Measurements from ENCODE around the gene KIF1A. TPM values are rescaled to one million over a fixed set of nuclear protein-coding genes. Genes with fewer than 3 reads are reported as not detected.

KIF1A gene
- polyA plus RNA-seq, 1 donor (not counting 4 experiments of a cell fraction or from before 2014, with no cell fraction given), result not detected

- Histone ChIP-seq H3K4me2 (ENCODE audit: control insufficient read depth, extremely low read depth, insufficient read depth, low read depth, low read length) (no peak overlapping the region), H3K36me3 (ENCODE audit: control insufficient read depth in 2 of 2, extremely low read depth in 1 of 2, insufficient read depth in 2 of 2, low read length in 2 of 2) (no peaks in the 10 kb centered on the region), H3K4me3 (ENCODE audit: control insufficient read depth in 2 of 3, extremely low read depth in 1 of 3, insufficient read depth in 2 of 3, low read depth in 1 of 3, low read length in 3 of 3) (no peak overlapping the region), H3K27me3 (ENCODE audit: control insufficient read depth, extremely low read depth, insufficient read depth, low read length) (peaks cover 10% of the 10 kb centered on the region), H3K9ac (ENCODE audit: control insufficient read depth, extremely low read depth, insufficient read depth, low read length) (no peak overlapping the region), H2AFZ (ENCODE audit: control insufficient read depth, low read length) (no peak overlapping the region), H3K79me2 (ENCODE audit: control insufficient read depth, insufficient read depth, low read length) (no peaks in the 10 kb centered on the region), H3K27ac (ENCODE audit: control insufficient read depth, insufficient read depth, low read length) (no peak overlapping the region), H3K9me1 (ENCODE audit: control insufficient read depth, extremely low read depth, insufficient read depth, low read length) (no peaks in the 10 kb centered on the region), H4K20me1 (ENCODE audit: control insufficient read depth, extremely low read depth, insufficient read depth, low read length) (peaks cover 3% of the 10 kb centered on the region), H3K4me1 (ENCODE audit: control insufficient read depth, extremely low read depth, insufficient read depth, low read length) (no peaks in the 10 kb centered on the region), H3K9me3 (ENCODE audit: control insufficient read depth, low read depth, low read length) (no peaks in the 10 kb centered on the region)
- TF ChIP-seq EZH2 (IDR thresholded peaks at IDR 0.05; ENCODE audit: low read length), result no peak
- TF ChIP-seq, protein P1, sequence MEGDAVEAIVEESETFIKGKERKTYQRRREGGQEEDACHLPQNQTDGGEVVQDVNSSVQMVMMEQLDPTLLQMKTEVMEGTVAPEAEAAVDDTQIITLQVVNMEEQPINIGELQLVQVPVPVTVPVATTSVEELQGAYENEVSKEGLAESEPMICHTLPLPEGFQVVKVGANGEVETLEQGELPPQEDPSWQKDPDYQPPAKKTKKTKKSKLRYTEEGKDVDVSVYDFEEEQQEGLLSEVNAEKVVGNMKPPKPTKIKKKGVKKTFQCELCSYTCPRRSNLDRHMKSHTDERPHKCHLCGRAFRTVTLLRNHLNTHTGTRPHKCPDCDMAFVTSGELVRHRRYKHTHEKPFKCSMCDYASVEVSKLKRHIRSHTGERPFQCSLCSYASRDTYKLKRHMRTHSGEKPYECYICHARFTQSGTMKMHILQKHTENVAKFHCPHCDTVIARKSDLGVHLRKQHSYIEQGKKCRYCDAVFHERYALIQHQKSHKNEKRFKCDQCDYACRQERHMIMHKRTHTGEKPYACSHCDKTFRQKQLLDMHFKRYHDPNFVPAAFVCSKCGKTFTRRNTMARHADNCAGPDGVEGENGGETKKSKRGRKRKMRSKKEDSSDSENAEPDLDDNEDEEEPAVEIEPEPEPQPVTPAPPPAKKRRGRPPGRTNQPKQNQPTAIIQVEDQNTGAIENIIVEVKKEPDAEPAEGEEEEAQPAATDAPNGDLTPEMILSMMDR (optimal IDR thresholded peaks at IDR 0.05 in 1 of 3, IDR thresholded peaks at IDR 0.05 in 1 of 3, conservative IDR thresholded peaks at IDR 0.05 in 1 of 3; ENCODE audit: extremely low read depth in 1 of 3, insufficient read depth in 2 of 3, low read length in 3 of 3), result no peak
- dilution Hi-C loops (cut with MboI; ENCODE audit: extremely low pct_ligation_motif_present, low sequenced_read_pairs), result no loop called here
- no peak for DNase-seq (ENCODE audit: low read depth, low spot score)
- no peak for FAIRE-seq
Observed at GRCh38 chr2:240837621-240838020, 17.6 kb upstream of the KIF1A start.

DNA sequence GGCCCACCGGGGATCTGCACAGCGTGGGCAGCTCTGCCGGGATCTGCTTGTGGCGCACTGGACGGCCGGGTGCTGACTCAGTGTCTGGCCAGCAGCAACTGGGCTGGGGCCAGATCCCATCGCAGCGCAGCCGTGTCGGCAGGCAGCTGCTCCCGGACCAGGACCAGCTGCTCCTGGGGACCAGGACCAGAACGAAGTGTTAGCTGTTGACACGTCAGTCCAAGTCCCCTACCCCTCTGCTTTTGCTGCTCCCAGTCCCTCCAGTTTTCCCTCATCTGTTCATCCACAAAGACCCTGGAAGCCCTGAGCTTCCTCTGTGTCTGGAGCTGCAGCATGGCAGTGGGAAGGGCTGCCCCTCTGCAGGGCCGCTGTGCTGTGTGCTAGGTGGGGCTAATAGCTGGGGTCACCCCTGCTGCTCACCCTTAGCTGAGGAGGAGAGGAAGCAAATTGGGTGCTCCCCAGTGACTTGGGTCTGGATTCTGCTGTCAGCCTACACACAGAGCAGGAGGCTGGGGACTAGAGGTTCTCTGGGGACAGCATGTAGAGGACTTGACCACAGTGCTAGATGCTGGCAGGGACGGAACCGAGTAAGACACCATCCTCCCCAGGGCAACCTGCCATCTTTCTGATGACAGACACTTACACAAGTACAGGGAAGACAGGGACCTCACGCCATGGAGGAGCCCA lies 16.9 kb upstream of the KIF1A start:
- H4K20me1 ChIP-seq (ENCODE audit: control insufficient read depth, extremely low read depth, insufficient read depth, low read length), result peaks cover 3% of the 10 kb centered on the region
- no peak for TF ChIP-seq EZH2 (IDR thresholded peaks at IDR 0.05; ENCODE audit: low read length)
- TF ChIP-seq, protein P1 (optimal IDR thresholded peaks at IDR 0.05 in 1 of 3, IDR thresholded peaks at IDR 0.05 in 1 of 3, conservative IDR thresholded peaks at IDR 0.05 in 1 of 3; ENCODE audit: extremely low read depth in 1 of 3, insufficient read depth in 2 of 3, low read length in 3 of 3), result no peak
- H3K4me1 ChIP-seq (ENCODE audit: control insufficient read depth, extremely low read depth, insufficient read depth, low read length), result peaks cover 1% of the 10 kb centered on the region
- dilution Hi-C loops (cut with MboI; ENCODE audit: extremely low pct_ligation_motif_present, low sequenced_read_pairs), result no loop called here
- no peaks in the 10 kb centered on the region for H3K36me3 ChIP-seq (ENCODE audit: control insufficient read depth in 2 of 2, extremely low read depth in 1 of 2, insufficient read depth in 2 of 2, low read length in 2 of 2)
- peaks cover 11% of the 10 kb centered on the region for H3K27me3 ChIP-seq (ENCODE audit: control insufficient read depth, extremely low read depth, insufficient read depth, low read length)
- no peak overlapping the region for H2AFZ ChIP-seq (ENCODE audit: control insufficient read depth, low read length)
- H3K9ac ChIP-seq (ENCODE audit: control insufficient read depth, extremely low read depth, insufficient read depth, low read length), result no peak overlapping the region
- H3K27ac ChIP-seq (ENCODE audit: control insufficient read depth, insufficient read depth, low read length), result no peak overlapping the region
- no peaks in the 10 kb centered on the region for H3K9me3 ChIP-seq (ENCODE audit: control insufficient read depth, low read depth, low read length)
- FAIRE-seq (no peak), DNase-seq (ENCODE audit: low read depth, low spot score) (no peak)
- no peaks in the 10 kb centered on the region for H3K79me2 ChIP-seq (ENCODE audit: control insufficient read depth, insufficient read depth, low read length)
- H3K4me2 ChIP-seq (ENCODE audit: control insufficient read depth, extremely low read depth, insufficient read depth, low read depth, low read length), result no peak overlapping the region
- H3K4me3 ChIP-seq (ENCODE audit: control insufficient read depth in 2 of 3, extremely low read depth in 1 of 3, insufficient read depth in 2 of 3, low read depth in 1 of 3, low read length in 3 of 3), result no peak overlapping the region
- no peaks in the 10 kb centered on the region for H3K9me1 ChIP-seq (ENCODE audit: control insufficient read depth, extremely low read depth, insufficient read depth, low read length)
